ENCODE data around the gene ROR1. TPM values are rescaled to one million over a fixed set of nuclear protein-coding genes. Genes with fewer than 3 reads are reported as not detected.
A peak's percentile ranks its signal among the peaks of the same experiment; 100 is the strongest.

Gene ROR1
- total and polyA plus RNA-seq, 4 donors, result 4.0 to 30.9 (median 11.4) TPM

DNA sequence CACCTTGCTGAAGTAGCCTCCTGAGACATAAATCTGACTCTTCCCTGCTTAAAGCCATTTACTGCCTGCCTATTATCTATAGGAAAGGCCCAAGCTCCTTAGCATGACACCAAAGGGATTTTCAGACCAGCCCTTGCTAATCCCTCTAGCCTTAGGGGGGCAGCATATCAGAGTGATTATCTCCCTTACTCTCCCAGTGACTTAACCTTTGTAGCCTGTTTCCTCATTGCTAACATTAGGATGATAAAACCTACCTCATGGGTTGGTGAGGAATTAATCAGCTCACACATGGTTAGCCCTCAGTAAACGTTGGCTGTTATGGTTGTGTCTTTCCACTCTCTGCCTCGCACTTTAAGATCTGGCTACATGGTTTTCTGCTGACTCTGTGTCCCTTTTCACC is 70.1 kb downstream of the ROR1 start:
- H3K36me3 ChIP-seq (ENCODE audit: control insufficient read depth in 1 of 2, insufficient read depth in 2 of 2, low read length in 1 of 2), result no peaks in the 10 kb centered on the region
- intact Hi-C loops (cut with DNase I), result loop anchor here in 1 of 2 donors (10.0 kb wide), 1 partner anchor 51 kb away; no protein-coding TSS in a partner anchor
- H3K4me1 ChIP-seq (ENCODE audit: control insufficient read depth in 1 of 2, insufficient read depth in 2 of 2, low read length in 2 of 2), result peaks cover 0 to under 1% of the 10 kb centered on the region in 2 donors
- ATAC-seq (ENCODE audit: low FRiP score) (no peak), DNase-seq (no peak)
- 63 to 64% methylated on average over 2 of the region's 2 CpGs for WGBS, 2 donors
- no peak overlapping the region for H3K4me3 ChIP-seq (ENCODE audit: low read length in 2 of 2)
- H3K27me3 ChIP-seq (ENCODE audit: control insufficient read depth in 1 of 2, insufficient read depth in 2 of 2, low read length in 1 of 2), result no peaks in the 10 kb centered on the region
- no peaks in the 10 kb centered on the region for H3K9me3 ChIP-seq (ENCODE audit: control insufficient read depth, low read length)
- no peak overlapping the region for H3K27ac ChIP-seq (ENCODE audit: low read depth in 1 of 2, low read length in 2 of 2)

GRCh38 chr1:63845346-63845745 is 71.5 kb downstream of the ROR1 start:
- WGBS, 2 donors, result 71 to 72% methylated on average over 1 of the region's 1 CpG
- no peak for DNase-seq
- peaks cover 0 to 2% of the 10 kb centered on the region in 2 donors for H3K4me1 ChIP-seq (ENCODE audit: control insufficient read depth in 1 of 2, insufficient read depth in 2 of 2, low read length in 2 of 2)
- no peak overlapping the region for H3K27ac ChIP-seq (ENCODE audit: low read depth in 1 of 2, low read length in 2 of 2)
- no peak for ATAC-seq (ENCODE audit: low FRiP score)
- no peaks in the 10 kb centered on the region for H3K36me3 ChIP-seq (ENCODE audit: control insufficient read depth in 1 of 2, insufficient read depth in 2 of 2, low read length in 1 of 2)
- intact Hi-C loops (cut with DNase I), result loop anchor here in 1 of 2 donors (10.0 kb wide), 1 partner anchor 49 kb away; no protein-coding TSS in a partner anchor
- H3K4me3 ChIP-seq (ENCODE audit: low read length in 2 of 2), result no peak overlapping the region
- H3K9me3 ChIP-seq (ENCODE audit: control insufficient read depth, low read length), result no peaks in the 10 kb centered on the region
- no peaks in the 10 kb centered on the region for H3K27me3 ChIP-seq (ENCODE audit: control insufficient read depth in 1 of 2, insufficient read depth in 2 of 2, low read length in 1 of 2)

- intact Hi-C loops (cut with DNase I), result loop anchor here in 1 of 2 donors (10.0 kb wide), 1 partner anchor 47 kb away; no protein-coding TSS in a partner anchor
- H3K27me3 ChIP-seq (ENCODE audit: control insufficient read depth in 1 of 2, insufficient read depth in 2 of 2, low read length in 1 of 2), result no peaks in the 10 kb centered on the region
- H3K9me3 ChIP-seq (ENCODE audit: control insufficient read depth, low read length), result no peaks in the 10 kb centered on the region
- H3K4me1 ChIP-seq (ENCODE audit: control insufficient read depth in 1 of 2, insufficient read depth in 2 of 2, low read length in 2 of 2), result peaks cover 2 to 6% of the 10 kb centered on the region in 2 donors
- DNase-seq (no peak), ATAC-seq (ENCODE audit: low FRiP score) (no peak)
- no peaks in the 10 kb centered on the region for H3K36me3 ChIP-seq (ENCODE audit: control insufficient read depth in 1 of 2, insufficient read depth in 2 of 2, low read length in 1 of 2)
- no peak overlapping the region for H3K4me3 ChIP-seq (ENCODE audit: low read length in 2 of 2)
- WGBS, 2 donors, result 57 to 63% methylated on average over 9 of the region's 9 CpGs
- no peak overlapping the region for H3K27ac ChIP-seq (ENCODE audit: low read depth in 1 of 2, low read length in 2 of 2)
These were observed 73.6 kb downstream of the ROR1 start for GRCh38 chr1:63847308-63847910.

GRCh38 chr1:63848733-63849132 is 74.9 kb downstream of the ROR1 start:
- ATAC-seq (ENCODE audit: low FRiP score) (no peak), DNase-seq (no peak)
- Histone ChIP-seq H3K4me3 (ENCODE audit: low read length in 2 of 2) (no peak overlapping the region), H3K27me3 (ENCODE audit: control insufficient read depth in 1 of 2, insufficient read depth in 2 of 2, low read length in 1 of 2) (no peaks in the 10 kb centered on the region), H3K4me1 (ENCODE audit: control insufficient read depth in 1 of 2, insufficient read depth in 2 of 2, low read length in 2 of 2) (peaks cover 2 to 6% of the 10 kb centered on the region in 2 donors), H3K9me3 (ENCODE audit: control insufficient read depth, low read length) (no peaks in the 10 kb centered on the region), H3K36me3 (ENCODE audit: control insufficient read depth in 1 of 2, insufficient read depth in 2 of 2, low read length in 1 of 2) (no peaks in the 10 kb centered on the region), H3K27ac (ENCODE audit: low read depth in 1 of 2, low read length in 2 of 2) (no peak overlapping the region)
- intact Hi-C loops (cut with DNase I), result loop anchor here in 1 of 2 donors (10.0 kb wide), 1 partner anchor 46 kb away; no protein-coding TSS in a partner anchor
- WGBS, 2 donors, result 54% methylated on average over 4 of the region's 4 CpGs

DNA sequence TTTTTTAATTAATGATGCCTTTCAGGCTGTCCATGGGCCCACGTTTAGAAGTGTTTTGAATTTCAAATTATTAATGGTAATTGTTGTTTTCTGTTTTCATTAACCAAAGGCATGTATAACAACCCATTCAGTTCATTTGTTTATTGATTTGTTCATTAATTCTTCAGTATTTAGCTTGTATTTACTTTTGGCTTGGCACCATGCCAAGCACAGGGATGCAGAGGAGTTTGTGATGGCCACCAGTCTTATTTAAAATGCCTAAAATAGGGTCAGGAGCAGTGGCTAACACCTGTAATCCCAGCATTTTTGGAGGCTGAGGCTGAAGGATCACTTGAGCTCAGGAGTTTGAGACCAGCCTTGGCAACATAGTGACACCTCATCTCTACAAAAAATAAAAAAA is 75.3 kb downstream of the ROR1 start:
- intact Hi-C loops (cut with DNase I), result loop anchor here in 1 of 2 donors (10.0 kb wide), 1 partner anchor 46 kb away; no protein-coding TSS in a partner anchor
- ATAC-seq (ENCODE audit: low FRiP score), result no peak
- Histone ChIP-seq H3K36me3 (ENCODE audit: control insufficient read depth in 1 of 2, insufficient read depth in 2 of 2, low read length in 1 of 2) (no peaks in the 10 kb centered on the region), H3K4me3 (ENCODE audit: low read length in 2 of 2) (no peak overlapping the region), H3K27ac (ENCODE audit: low read depth in 1 of 2, low read length in 2 of 2) (no peak overlapping the region), H3K4me1 (ENCODE audit: control insufficient read depth in 1 of 2, insufficient read depth in 2 of 2, low read length in 2 of 2) (peaks cover 2 to 9% of the 10 kb centered on the region in 2 donors), H3K9me3 (ENCODE audit: control insufficient read depth, low read length) (no peaks in the 10 kb centered on the region), H3K27me3 (ENCODE audit: control insufficient read depth in 1 of 2, insufficient read depth in 2 of 2, low read length in 1 of 2) (no peaks in the 10 kb centered on the region)
- no peak for DNase-seq
- WGBS, 2 donors, result 49 to 50% methylated on average over 1 of the region's 1 CpG

DNA sequence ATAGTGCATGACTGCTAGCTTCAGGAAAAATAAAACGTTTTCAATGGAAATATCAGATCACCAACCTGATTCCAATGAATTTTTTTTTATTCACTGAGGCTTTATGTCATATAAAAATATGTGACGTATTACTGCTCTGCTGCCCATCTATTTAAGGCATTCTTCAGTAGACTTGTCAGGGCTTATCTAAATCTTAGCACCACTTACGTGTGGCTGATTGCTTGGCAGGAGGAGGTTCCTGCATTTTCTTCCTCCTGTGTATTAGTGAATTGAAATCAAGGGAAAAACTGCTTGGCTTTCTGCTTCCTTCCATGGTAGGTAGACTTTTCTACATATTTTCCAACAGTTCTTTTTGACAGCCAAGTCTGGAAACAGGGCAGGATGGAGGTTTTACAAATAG is 80.3 kb downstream of the ROR1 start:
- Histone ChIP-seq H3K4me1 (ENCODE audit: control insufficient read depth in 1 of 2, insufficient read depth in 2 of 2, low read length in 2 of 2) (peaks cover 5 to 17% of the 10 kb centered on the region in 2 donors), H3K36me3 (ENCODE audit: control insufficient read depth in 1 of 2, insufficient read depth in 2 of 2, low read length in 1 of 2) (no peaks in the 10 kb centered on the region), H3K4me3 (ENCODE audit: low read length in 2 of 2) (no peak overlapping the region), H3K27me3 (ENCODE audit: control insufficient read depth in 1 of 2, insufficient read depth in 2 of 2, low read length in 1 of 2) (no peaks in the 10 kb centered on the region), H3K27ac (ENCODE audit: low read depth in 1 of 2, low read length in 2 of 2) (peak overlapping the region in 1 of 2 donors; percentile 28), H3K9me3 (ENCODE audit: control insufficient read depth, low read length) (no peaks in the 10 kb centered on the region)
- DNase-seq (no peak), ATAC-seq (ENCODE audit: low FRiP score) (no peak)
- intact Hi-C loops (cut with DNase I), result loop anchor here (10.0 kb wide), 3 partner anchors 61 to 159 kb away; partner anchors contain the start of gene ROR1 (in 1 of the 2)
- 8 to 17% methylated on average over 3 of the region's 3 CpGs for WGBS, 2 donors

DNA sequence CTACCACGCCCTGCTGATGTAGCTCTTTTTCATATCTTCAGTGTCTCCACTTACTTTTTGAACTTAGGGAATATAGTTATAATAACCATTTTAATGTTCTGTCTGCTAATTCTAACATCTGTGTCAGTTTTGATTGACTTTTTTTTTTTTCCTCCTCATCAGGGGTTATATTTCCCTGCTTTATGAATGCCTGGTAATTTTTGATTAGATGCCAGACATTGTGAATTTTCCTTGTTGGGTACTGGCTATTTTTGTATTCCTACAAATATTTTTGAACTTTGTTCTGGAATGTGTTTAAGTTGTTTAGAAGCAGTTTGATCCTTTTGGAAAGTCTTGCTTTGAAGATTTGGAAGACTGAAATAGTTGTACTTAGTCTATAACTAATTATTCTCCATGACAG is 82.1 kb downstream of the ROR1 start:
- H3K27me3 ChIP-seq (ENCODE audit: control insufficient read depth in 1 of 2, insufficient read depth in 2 of 2, low read length in 1 of 2), result no peaks in the 10 kb centered on the region
- H3K9me3 ChIP-seq (ENCODE audit: control insufficient read depth, low read length), result no peaks in the 10 kb centered on the region
- no peak overlapping the region for H3K4me3 ChIP-seq (ENCODE audit: low read length in 2 of 2)
- H3K27ac ChIP-seq (ENCODE audit: low read depth in 1 of 2, low read length in 2 of 2), result no peak overlapping the region
- no peak for DNase-seq
- no peaks in the 10 kb centered on the region for H3K36me3 ChIP-seq (ENCODE audit: control insufficient read depth in 1 of 2, insufficient read depth in 2 of 2, low read length in 1 of 2)
- H3K4me1 ChIP-seq (ENCODE audit: control insufficient read depth in 1 of 2, insufficient read depth in 2 of 2, low read length in 2 of 2), result peaks cover 6 to 14% of the 10 kb centered on the region in 2 donors
- intact Hi-C loops (cut with DNase I), result loop anchor here (10.0 kb wide), 3 partner anchors 59 to 161 kb away; partner anchors contain the start of gene ROR1 (in 1 of the 2)
- ATAC-seq (ENCODE audit: low FRiP score), result no peak
- 97 to 100% methylated on average over 1 of the region's 1 CpG for WGBS, 2 donors

GRCh38 chr1:63856924-63857323 is 83.1 kb downstream of the ROR1 start:
- Histone ChIP-seq H3K36me3 (ENCODE audit: control insufficient read depth in 1 of 2, insufficient read depth in 2 of 2, low read length in 1 of 2) (no peaks in the 10 kb centered on the region), H3K4me3 (ENCODE audit: low read length in 2 of 2) (no peak overlapping the region), H3K27ac (ENCODE audit: low read depth in 1 of 2, low read length in 2 of 2) (peak overlapping the region in 1 of 2 donors; percentile 48), H3K9me3 (ENCODE audit: control insufficient read depth, low read length) (no peaks in the 10 kb centered on the region), H3K27me3 (ENCODE audit: control insufficient read depth in 1 of 2, insufficient read depth in 2 of 2, low read length in 1 of 2) (no peaks in the 10 kb centered on the region), H3K4me1 (ENCODE audit: control insufficient read depth in 1 of 2, insufficient read depth in 2 of 2, low read length in 2 of 2) (peaks cover 6 to 14% of the 10 kb centered on the region in 2 donors)
- WGBS, 2 donors, result 91 to 92% methylated on average over 4 of the region's 4 CpGs
- intact Hi-C loops (cut with DNase I), result loop anchor here (10.0 kb wide), 3 partner anchors 58 to 162 kb away; partner anchors contain the start of gene ROR1 (in 1 of the 2)
- DNase-seq (no peak), ATAC-seq (ENCODE audit: low FRiP score) (no peak)

DNA sequence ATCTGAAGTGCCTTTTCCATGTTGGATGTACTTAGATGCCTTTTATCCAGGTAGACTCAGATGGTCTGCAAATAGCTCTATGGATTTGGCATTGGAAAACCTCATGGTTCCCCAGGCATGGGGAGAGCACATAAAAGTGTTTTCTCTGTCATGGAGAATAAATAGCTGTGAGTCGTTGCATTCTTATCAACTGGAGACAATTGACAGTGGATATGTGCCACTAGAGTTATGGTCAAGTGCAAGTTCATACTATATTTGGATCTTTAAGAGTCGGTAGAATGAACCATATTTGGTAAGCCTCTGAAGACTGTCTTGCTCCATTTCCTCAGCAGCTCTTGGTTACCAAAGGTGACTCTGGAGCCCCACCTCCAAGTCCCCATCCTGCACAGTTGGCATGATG is 83.7 kb downstream of the ROR1 start:
- no peaks in the 10 kb centered on the region for H3K27me3 ChIP-seq (ENCODE audit: control insufficient read depth in 1 of 2, insufficient read depth in 2 of 2, low read length in 1 of 2)
- 0 to 3% methylated on average over 2 of the region's 2 CpGs for WGBS, 2 donors
- no peak for ATAC-seq (ENCODE audit: low FRiP score)
- H3K27ac ChIP-seq (ENCODE audit: low read depth in 1 of 2, low read length in 2 of 2), result peak overlapping the region in 1 of 2 donors; percentile 33
- no peak overlapping the region for H3K4me3 ChIP-seq (ENCODE audit: low read length in 2 of 2)
- no peaks in the 10 kb centered on the region for H3K36me3 ChIP-seq (ENCODE audit: control insufficient read depth in 1 of 2, insufficient read depth in 2 of 2, low read length in 1 of 2)
- no peaks in the 10 kb centered on the region for H3K9me3 ChIP-seq (ENCODE audit: control insufficient read depth, low read length)
- peaks cover 6 to 14% of the 10 kb centered on the region in 2 donors for H3K4me1 ChIP-seq (ENCODE audit: control insufficient read depth in 1 of 2, insufficient read depth in 2 of 2, low read length in 2 of 2)
- intact Hi-C loops (cut with DNase I), result loop anchor here (10.0 kb wide), 3 partner anchors 57 to 163 kb away; partner anchors contain the start of gene ROR1 (in 1 of the 2)
- no peak for DNase-seq
